Stimulated activated CD8-positive, alpha-beta memory T cell treated with anti-CD3 and anti-CD28 coated beads, Interleukin-7, amount 100 ng/mL, for 48 hours (primary cell): ENCODE measurements around the gene ARFIP1.

Experiments used
- DNase-seq, 2 donors: peaks; one replicate each; pipeline ENCODE4 v3.0.0-alpha.2; 2020; ENCODE audit warnings: low read depth in 1 of 2; ENCODE audit errors: extremely low read depth in 1 of 2

Gene ARFIP1

GRCh38 chr4:152936446-152937335 is 156.9 kb downstream of the ARFIP1 start:
- no peak for DNase-seq

- DNase-seq: no peak
These were observed 157.8 kb downstream of the ARFIP1 start for GRCh38 chr4:152937336-152938236.

DNA sequence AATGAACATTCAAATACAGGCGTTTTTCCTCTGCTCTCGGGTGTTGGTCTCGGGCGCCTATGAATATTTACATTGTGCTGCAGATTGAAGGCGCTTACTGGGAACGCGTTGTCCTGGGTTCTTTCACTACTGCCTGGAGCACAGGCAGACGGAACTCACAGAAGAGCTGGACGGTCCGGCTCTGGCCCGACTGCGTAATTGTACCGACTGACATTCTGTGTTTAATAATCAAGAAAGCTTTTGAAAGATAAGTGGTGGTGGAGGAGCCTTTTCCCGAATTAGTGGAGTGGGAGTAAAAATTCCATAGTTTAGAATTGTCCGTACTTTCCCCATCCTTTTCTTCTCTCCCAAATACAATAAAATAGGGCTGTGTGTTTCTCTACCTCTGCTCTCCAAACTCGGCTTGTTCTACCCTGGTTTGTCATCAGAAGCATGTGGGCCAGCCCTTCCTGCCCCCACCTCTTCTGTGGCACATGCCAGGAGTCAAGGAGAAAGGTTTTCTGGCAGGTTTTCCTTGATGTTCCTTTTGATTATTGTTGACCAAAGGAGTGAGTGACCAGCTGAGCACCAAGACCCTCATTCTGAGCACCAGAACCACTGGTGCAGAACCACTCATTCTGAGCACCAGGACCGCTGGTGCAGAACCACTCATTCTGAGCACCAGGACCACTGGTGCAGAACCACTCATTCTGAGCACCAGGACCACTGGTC is 158.6 kb downstream of the ARFIP1 start:
- no peak for DNase-seq

DNA sequence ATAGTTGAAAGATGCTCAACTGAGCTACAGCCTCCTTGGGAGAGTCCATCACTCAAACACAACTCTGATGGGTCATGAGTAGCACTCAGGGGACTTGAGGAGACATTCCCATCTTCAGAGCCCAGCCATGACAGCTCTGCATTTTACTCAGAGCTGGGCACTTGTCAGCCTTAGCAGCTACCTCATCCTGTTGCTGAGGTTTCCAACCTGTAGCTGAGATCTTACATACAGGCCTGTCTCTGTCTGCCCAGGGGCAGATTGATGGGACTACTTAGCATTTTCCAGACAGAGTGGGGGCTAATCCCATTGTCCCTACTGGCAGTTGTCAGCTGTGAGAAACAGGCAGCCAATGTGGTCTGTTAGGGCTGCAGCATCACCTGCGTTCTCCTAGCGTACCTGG is 159.9 kb downstream of the ARFIP1 start:
- DNase-seq: no peak

DNA sequence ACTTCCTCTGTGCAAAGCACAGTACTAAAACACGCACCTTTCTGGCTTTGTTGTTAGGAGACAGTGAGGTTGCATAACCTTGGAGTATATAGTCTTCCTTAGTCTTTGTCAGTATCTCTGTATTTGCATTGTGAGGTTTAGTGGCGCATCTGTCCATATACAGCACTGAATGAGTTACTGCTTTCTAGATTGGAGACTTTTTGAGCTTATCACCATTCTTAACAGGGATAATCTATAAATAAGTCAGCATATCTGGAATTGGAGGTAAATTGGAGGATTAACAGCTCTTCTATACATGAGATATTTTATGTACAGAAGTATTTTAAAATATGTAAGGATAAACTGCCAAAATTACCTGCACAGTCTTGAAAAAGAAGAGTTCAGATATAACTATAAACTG is 160.7 kb downstream of the ARFIP1 start:
- DNase-seq: no peak

DNA sequence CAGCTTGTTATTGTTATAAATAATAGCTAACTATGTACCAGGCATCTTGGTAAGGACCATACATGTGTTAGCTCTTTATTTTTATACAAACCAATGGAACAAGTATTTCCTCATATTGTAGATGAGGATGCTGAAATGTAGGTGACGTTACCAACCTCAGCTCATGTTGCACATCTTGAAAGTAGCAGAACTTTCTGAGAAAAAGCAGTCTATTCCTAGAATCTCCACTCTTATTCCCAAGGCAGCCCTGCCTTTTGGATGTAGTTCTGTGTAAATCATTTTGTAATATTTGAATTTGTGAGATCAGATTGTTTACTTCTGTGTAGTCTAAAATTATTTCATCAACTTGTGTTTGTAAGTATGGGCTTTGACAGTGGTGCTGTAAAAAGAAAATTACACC is 161.7 kb downstream of the ARFIP1 start:
- no peak for DNase-seq

DNA sequence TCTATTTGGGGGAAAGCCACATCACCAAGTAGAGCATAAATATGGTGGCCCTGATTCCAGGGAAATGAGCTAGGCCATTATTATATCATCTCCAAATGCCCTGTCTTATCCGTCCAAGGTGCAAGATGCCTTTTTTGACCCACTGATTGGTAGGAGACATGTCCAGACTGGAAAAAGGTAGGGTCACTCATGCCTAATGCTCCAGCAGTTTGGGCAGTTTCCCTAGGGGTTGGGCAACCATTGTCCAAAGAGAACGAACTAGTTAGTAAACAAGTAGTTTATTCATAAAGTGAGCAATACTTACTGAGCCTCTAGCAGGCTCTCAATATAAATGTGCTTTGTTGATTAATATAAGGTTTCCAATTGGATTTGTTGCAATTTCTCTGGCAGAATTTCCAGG is 162.6 kb downstream of the ARFIP1 start:
- no peak for DNase-seq

GRCh38 chr4:152943672-152944071 is 163.9 kb downstream of the ARFIP1 start:
- DNase-seq: no peak

- no peak for DNase-seq
These were observed 165.0 kb downstream of the ARFIP1 start for GRCh38 chr4:152944666-152945320.

DNA sequence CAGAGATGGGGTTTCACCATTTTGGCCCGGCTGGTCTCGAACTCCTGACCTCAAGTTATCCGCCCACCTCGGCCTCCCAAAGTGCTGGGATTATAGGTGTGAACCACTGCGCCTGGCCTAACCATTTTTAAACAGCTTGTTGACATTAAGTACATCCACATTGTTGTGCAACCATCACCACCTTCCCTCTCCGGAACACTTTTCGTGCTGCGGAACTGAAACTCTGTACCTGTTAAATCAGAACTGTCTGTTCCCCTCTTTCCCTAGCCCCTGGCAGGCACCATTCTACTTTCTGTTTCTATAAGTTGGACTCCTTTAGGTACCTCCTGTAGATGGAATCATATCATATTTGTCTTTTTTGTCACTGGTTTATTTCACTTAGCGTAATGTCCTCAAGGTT is 165.9 kb downstream of the ARFIP1 start:
- DNase-seq: no peak

- no peak for DNase-seq
These were observed 166.7 kb downstream of the ARFIP1 start for GRCh38 chr4:152946446-152946845.

GRCh38 chr4:152947311-152947710 is 167.6 kb downstream of the ARFIP1 start:
- DNase-seq: no peak

DNA sequence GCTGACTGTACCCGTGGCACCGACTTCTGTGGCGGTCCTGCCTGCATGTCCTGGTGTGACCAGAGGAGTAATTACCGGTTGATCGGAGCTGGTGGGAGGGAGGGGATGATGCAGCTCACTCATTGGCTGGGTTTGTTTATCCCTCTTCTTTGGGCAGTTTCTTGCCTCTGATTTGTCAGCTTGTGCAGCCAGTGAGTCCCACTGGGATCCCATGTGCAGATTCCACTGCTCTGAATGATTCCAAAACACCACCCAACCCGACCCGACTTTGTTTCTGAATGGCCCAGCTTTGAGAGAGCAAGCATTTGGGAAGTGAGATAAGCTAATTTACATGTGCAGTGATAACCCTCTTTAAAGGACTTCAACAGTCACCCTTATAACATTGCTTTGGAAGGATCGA is 170.2 kb downstream of the ARFIP1 start:
- no peak for DNase-seq

GRCh38 chr4:152950402-152951274 is 170.9 kb downstream of the ARFIP1 start:
- DNase-seq: no peak

DNA sequence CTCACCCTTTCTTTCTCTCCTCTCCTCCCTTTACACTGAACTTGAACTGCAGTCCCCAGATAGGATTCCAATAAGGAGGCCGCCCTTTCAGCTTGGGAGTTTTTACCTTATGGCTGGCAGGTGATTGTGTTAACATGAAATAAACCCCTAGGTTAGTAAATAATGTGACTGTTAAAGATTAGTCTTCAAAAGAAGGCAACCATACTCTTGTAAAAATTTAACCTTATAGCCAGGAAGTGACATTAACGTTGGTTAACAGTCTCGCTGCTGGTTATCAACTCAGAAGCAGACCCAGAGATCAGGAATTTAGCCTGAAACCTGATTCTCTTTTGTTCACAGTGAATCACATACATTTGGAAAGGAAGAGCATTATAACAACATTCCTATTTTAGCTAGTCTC is 171.6 kb downstream of the ARFIP1 start:
- no peak for DNase-seq

GRCh38 chr4:152953514-152953913 is 173.8 kb downstream of the ARFIP1 start:
- DNase-seq: no peak

DNA sequence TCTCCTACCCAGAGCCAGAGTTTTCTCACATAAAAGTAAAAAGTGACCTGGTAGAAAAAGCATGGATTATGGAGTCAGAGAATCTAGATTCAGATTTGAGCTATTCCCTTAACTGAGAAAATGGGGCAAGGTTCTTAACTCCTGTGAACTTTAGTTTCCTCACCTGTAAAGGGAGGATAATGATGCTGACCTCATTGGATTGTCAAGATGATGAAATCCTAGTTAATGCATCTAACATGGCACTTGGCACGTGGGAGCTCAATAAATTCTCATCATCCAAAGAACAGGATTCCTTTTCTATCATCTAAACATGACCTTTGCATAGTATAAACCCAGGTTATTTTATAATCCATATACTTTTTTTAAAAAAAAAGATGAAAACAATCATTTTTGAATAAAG is 175.0 kb downstream of the ARFIP1 start:
- DNase-seq: no peak

GRCh38 chr4:152956147-152956546 is 176.4 kb downstream of the ARFIP1 start:
- DNase-seq: no peak

DNA sequence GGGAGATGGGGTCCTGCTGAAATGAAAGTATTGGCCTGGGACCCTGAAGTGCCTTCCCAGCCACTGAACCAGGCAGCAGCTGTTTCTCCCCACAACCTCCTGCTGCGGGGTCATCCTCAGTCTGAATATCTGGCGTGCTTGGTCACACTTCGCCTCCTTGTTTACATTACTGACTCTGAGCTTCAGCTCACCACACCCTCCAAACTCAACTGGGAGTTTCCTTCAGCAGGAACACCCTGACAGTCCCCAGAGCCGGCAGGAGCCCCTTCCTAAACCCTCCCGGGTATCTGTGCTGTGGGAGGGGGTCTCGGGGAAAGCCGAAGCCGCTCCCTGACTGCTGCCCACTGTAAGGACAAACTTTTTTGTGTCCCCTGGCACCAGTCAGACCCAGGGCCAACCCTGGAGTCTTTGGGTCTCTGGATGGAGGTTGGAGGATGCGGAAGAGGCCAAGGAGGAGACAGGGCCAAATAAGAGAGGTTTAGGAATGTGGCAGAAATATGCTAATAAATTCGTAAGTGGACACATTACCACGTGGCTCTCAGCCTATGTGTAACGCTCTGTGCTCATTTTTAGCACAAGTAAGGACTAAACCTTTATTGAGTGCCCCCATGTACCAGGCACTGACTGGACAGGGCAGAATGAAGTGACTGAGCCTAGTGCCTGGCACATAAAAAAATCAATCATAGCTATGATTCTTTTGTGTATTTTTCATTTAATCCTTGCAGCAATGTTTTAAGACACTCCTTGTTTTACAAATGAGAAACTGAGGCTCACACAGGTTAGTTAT is 177.1 kb downstream of the ARFIP1 start:
- no peak for DNase-seq
